Measurements from ENCODE around the gene DTX1.
"Not testable (repeated sequence)": the region's sequence is repeated elsewhere in the genome, so short reads cannot be mapped to it uniquely, and the experiment has no call there.

The DTX1 gene

GRCh38 chr12:113136128-113136989, 79.8 kb downstream of the DTX1 start:
- FAIRE-seq, result no peak
- no peak for DNase-seq (ENCODE audit: low spot score)

GRCh38 chr12:113136990-113137511, 80.5 kb downstream of the DTX1 start:
- DNase-seq (ENCODE audit: low spot score), result no peak
- FAIRE-seq, result no peak

DNA sequence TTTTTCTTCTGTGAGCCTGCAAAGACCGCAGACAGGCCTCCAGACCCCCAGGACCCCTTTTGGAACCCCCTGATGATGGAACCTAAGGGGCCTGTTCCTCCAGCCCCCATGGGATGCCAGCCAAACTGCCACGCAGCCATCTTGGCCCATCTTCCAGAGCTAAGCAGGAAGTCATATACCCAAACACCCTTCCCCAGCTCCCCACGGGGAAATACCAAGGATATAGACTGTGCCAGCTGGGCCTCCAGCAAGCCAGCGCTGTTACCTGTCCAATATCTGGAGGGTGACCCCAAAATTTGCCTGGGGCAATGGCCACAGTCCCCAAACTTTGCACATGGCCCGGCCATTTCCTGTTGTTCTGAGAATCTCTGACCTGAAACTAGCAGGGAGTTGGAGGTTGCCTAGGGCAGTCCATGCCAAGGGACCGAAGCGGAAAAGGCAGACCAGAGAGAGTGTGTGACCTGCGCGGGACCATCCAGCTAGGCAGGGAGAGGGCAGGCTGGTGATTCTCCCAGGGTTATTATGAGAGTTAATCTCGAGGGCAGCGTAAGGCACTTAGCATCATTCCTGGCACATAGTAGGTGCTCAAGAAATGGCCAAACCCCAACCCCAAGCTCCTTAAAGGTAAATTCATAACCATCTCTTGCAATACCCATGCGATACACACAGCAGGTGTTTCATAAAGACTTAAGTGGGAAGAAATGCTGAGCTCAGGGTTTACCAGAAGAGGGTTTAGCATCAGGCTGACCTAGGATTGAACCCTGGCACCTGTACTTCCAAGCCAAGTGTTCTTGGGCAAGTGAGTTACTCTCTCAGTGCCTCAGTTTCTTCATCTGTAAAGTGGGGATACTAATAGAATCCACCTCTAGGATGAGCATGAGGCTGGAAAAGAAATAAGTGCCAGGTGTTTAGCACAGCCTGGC, 81.6 kb downstream of the DTX1 start:
- DNase-seq (ENCODE audit: low spot score) (no peak), FAIRE-seq (no peak)

- DNase-seq (ENCODE audit: low spot score) (no peak), FAIRE-seq (no peak)
Observed at GRCh38 chr12:113138826-113139225, 82.3 kb downstream of the DTX1 start.

DNA sequence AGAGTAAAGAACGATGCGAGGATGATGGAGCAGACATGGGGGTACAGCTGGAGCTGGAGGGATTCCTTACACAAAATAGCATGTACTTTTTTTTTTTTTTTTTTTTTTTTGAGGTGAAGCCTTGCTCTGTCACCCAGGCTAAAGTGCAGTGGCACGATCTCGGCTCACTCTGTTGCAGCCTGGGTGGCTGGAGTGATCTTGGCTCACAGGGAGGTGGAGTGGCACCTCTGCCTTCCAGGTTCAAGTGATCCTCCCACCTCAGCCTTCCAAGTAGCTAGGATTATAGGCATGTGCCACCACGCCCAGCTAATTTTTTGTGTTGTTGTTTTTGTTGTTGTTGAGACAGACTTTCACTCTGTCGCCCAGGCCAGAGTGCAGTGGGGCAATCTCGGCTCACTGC, 84.2 kb downstream of the DTX1 start:
- FAIRE-seq (no peak), DNase-seq (ENCODE audit: low spot score) (no peak)

DNA sequence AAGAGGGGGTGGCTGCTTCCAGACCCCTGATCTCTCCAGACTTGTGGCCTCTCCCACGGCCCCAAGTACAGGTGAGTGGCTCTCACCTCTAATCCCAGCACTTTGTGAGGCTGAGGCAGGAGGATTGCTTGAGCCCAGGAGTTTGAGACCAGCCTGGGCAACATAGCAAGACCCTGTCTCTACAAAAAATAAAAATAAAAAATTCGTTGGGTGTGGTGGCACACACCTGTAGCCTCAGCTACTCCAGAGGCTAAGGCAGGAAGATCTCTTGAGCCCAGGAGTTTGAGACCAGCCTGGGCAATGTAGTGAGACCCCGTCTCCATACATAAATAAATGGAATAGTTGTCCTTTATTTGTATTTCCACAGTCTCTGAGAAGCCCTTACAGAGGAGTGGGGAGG, 85.2 kb downstream of the DTX1 start:
- DNase-seq (ENCODE audit: low spot score); FAIRE-seq: not testable (repeated sequence)

GRCh38 chr12:113142173-113142885, 85.8 kb downstream of the DTX1 start:
- FAIRE-seq (peak; percentile 65), DNase-seq (ENCODE audit: low spot score) (peak; percentile 74)

GRCh38 chr12:113142886-113143332, 86.4 kb downstream of the DTX1 start:
- DNase-seq (ENCODE audit: low spot score) (no peak), FAIRE-seq (no peak)

- no peak for DNase-seq (ENCODE audit: low spot score)
- FAIRE-seq, result no peak
Observed at GRCh38 chr12:113143959-113144358, 87.4 kb downstream of the DTX1 start.

DNA sequence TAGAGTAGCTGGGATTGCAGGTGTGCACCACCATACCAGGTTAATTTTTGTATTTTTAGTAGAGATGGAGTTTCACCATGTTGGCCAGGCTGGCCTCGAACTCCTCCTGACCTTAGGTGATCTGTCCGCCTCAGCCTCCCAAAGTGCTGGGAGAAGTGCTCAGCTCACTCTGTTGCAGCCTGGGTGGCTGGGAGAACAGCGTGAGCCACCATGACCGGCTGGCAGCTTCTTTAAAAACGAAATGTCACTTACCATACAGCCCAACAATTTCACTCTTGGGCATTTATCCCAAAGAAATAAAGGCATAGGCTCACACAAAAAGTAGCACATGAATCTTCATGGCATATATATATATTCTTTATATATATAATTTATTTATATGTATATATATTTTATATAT, 88.3 kb downstream of the DTX1 start:
- no peak for FAIRE-seq

DNA sequence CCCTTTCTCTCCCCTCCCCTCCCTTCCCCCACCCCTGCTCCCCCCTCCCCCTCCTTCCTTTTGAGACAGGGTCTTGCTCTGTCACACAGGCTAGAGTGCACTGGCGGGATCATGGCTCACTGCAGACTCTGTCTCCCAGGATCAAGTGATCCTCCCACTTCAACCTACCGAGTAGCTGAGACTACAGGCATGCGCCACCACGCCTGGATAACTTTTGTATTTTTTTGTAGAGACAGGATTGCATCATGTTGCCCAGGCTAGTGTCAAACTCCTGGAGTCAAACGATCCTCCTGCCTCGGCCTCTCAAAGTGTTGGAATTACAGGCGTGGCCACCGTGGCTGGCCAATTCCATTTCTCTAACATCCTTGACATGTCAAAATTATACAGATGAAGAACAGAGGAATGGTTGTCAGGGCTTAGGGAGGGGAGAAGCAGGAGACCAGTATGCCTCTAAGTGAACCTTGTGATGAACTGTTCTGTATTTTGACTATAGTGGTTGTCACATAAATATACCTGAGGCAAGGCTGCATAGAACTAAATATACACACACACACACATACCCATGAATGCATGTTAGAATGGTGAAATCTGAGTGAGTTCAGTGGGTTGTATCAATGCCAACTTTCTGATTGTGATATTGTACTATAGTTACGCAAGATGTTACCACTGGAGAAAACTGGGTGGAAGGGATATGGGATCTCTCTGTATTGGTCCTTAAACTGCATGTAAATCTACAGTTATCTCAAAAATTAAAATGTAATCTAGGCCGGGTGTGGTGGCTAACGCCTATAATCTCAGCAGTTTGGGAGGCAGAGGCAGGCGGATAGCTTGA, 89.4 kb downstream of the DTX1 start:
- no peak for DNase-seq (ENCODE audit: low spot score)
- FAIRE-seq, result no peak

More for the DNA sequence above, 88.3 kb downstream of the DTX1 start:
- DNase-seq (ENCODE audit: low spot score), result no peak

GRCh38 chr12:113146999-113147398, 90.5 kb downstream of the DTX1 start:
- no peak for DNase-seq (ENCODE audit: low spot score)
- no peak for FAIRE-seq

All from urothelium cell line (cell line).